Measurements from ENCODE around the gene CHST3.

The CHST3 gene

DNA sequence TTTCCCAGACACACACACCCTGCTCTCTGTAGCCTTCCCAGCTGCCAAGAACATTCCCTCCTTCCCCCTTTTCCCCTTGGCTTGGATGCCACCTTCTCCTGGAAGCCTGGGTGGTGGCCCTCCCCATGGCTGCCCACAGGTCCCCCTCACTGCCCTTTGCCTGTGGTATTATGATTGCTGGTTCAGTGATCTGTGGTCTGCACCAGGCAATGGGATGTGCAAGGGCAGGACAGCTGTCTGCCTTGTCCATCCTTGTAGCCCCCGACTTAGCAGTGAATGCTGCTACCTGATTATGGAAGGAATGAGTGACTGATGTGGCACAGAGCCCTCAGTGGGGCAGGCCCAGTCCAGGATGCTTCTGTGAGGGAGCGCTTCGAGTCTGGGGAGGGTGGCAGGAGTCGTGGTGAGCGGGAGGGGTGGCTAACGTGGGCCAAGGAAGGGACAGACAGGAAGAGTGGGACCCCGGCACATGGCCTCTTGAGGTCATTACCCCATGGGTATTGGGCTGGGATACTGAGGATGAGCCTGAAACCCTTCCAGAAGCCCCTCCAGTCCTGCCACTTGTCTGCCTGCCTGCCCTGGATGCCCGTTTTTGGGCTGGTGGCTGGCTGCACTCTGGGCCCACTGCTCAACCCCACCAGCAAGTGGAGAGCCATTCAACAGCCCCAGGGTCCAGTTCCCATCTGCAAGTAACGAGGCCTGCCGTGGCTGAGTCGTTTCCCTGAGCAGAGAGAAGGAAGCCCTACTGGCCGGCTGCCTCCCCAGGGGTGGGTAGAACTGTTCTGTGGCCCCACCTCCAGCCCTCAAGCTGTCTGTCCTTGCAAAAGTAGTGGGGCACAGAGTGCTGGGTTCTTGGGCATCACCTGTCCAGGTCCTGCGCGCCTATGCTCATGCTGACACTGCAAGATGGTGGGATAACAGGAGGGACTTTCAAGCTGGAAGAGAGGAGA lies 8.8 kb downstream of the CHST3 start:
- no peak overlapping the region for H3K9ac ChIP-seq (ENCODE audit: low read depth, low read length, poor library complexity, severe bottlenecking)
- H3K4me3 ChIP-seq (ENCODE audit: low read length, poor library complexity, severe bottlenecking) = no peak overlapping the region
- no peaks in the 10 kb centered on the region for H3K36me3 ChIP-seq (ENCODE audit: insufficient read depth, low read length)
- H3K9me3 ChIP-seq (ENCODE audit: insufficient read depth, low read depth, low read length) = no peaks in the 10 kb centered on the region
- H4K20me1 ChIP-seq (ENCODE audit: insufficient read depth, low read length, poor library complexity, severe bottlenecking) = no peaks in the 10 kb centered on the region
- H3K4me1 ChIP-seq (ENCODE audit: insufficient read depth, low read length, poor library complexity, severe bottlenecking) = no peaks in the 10 kb centered on the region
- no peaks in the 10 kb centered on the region for H3K9me2 ChIP-seq (replicated peaks; ENCODE audit: low read depth, low read length)
- no peaks in the 10 kb centered on the region for H3K27me3 ChIP-seq (ENCODE audit: insufficient read depth, low read length, poor library complexity, severe bottlenecking)
- TF ChIP-seq EZH2phosphoT487 (IDR thresholded peaks at IDR 0.05; ENCODE audit: borderline replicate concordance) = no peak
- TF ChIP-seq, protein P1, sequence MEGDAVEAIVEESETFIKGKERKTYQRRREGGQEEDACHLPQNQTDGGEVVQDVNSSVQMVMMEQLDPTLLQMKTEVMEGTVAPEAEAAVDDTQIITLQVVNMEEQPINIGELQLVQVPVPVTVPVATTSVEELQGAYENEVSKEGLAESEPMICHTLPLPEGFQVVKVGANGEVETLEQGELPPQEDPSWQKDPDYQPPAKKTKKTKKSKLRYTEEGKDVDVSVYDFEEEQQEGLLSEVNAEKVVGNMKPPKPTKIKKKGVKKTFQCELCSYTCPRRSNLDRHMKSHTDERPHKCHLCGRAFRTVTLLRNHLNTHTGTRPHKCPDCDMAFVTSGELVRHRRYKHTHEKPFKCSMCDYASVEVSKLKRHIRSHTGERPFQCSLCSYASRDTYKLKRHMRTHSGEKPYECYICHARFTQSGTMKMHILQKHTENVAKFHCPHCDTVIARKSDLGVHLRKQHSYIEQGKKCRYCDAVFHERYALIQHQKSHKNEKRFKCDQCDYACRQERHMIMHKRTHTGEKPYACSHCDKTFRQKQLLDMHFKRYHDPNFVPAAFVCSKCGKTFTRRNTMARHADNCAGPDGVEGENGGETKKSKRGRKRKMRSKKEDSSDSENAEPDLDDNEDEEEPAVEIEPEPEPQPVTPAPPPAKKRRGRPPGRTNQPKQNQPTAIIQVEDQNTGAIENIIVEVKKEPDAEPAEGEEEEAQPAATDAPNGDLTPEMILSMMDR (conservative IDR thresholded peaks at IDR 0.05; ENCODE audit: low read length) = no peak
- H3K79me2 ChIP-seq (ENCODE audit: insufficient read depth, low read length) = no peaks in the 10 kb centered on the region
- no peak overlapping the region for H2AFZ ChIP-seq (ENCODE audit: low read length)
- H3K4me2 ChIP-seq (ENCODE audit: low read depth, low read length, poor library complexity, severe bottlenecking) = no peak overlapping the region
- no peaks in the 10 kb centered on the region for H3F3A ChIP-seq (ENCODE audit: low read depth)

DNA sequence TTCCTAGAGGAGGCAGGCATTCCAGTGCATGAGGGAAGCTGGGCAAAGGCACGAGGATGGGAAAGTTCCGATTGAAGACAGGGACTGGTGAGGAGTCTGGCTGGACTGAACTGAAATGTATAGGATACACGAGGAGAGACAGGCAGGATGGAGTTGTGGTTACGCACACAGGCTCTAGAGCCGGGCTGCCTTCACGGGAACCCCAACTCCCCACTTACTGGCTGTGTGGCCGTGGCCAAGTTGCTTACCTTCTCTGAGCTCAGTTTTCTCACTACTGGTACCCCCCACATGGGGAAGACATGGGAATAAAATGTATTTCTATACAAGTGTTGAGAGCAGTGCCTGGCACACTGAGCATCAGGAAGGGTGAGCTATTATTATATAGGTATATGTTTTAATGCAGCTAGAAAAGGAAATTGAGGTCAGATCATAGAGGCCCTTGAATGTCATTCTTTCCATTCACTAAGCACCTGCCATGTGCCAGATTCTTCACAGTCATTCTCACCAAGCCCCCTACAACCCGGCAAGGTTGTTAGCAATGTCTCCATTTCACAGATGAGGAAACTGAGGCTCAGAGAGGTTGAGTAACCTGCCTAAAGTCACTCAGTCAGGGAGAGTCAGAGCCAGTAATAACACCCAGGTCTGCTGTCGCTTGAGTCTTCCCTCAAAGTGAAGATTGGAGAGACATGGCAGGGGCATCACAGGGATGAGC lies 9.7 kb downstream of the CHST3 start:
- H4K20me1 ChIP-seq (ENCODE audit: insufficient read depth, low read length, poor library complexity, severe bottlenecking) = no peaks in the 10 kb centered on the region
- no peak overlapping the region for H2AFZ ChIP-seq (ENCODE audit: low read length)
- TF ChIP-seq, protein P1 (conservative IDR thresholded peaks at IDR 0.05; ENCODE audit: low read length) = no peak
- no peak for TF ChIP-seq EZH2phosphoT487 (IDR thresholded peaks at IDR 0.05; ENCODE audit: borderline replicate concordance)
- H3K9me3 ChIP-seq (ENCODE audit: insufficient read depth, low read depth, low read length) = no peaks in the 10 kb centered on the region
- no peaks in the 10 kb centered on the region for H3K9me2 ChIP-seq (replicated peaks; ENCODE audit: low read depth, low read length)
- no peaks in the 10 kb centered on the region for H3F3A ChIP-seq (ENCODE audit: low read depth)
- H3K27me3 ChIP-seq (ENCODE audit: insufficient read depth, low read length, poor library complexity, severe bottlenecking) = no peaks in the 10 kb centered on the region
- H3K4me2 ChIP-seq (ENCODE audit: low read depth, low read length, poor library complexity, severe bottlenecking) = no peak overlapping the region
- no peak overlapping the region for H3K9ac ChIP-seq (ENCODE audit: low read depth, low read length, poor library complexity, severe bottlenecking)
- no peaks in the 10 kb centered on the region for H3K79me2 ChIP-seq (ENCODE audit: insufficient read depth, low read length)
- no peaks in the 10 kb centered on the region for H3K4me1 ChIP-seq (ENCODE audit: insufficient read depth, low read length, poor library complexity, severe bottlenecking)
- no peaks in the 10 kb centered on the region for H3K36me3 ChIP-seq (ENCODE audit: insufficient read depth, low read length)
- no peak overlapping the region for H3K4me3 ChIP-seq (ENCODE audit: low read length, poor library complexity, severe bottlenecking)

DNA sequence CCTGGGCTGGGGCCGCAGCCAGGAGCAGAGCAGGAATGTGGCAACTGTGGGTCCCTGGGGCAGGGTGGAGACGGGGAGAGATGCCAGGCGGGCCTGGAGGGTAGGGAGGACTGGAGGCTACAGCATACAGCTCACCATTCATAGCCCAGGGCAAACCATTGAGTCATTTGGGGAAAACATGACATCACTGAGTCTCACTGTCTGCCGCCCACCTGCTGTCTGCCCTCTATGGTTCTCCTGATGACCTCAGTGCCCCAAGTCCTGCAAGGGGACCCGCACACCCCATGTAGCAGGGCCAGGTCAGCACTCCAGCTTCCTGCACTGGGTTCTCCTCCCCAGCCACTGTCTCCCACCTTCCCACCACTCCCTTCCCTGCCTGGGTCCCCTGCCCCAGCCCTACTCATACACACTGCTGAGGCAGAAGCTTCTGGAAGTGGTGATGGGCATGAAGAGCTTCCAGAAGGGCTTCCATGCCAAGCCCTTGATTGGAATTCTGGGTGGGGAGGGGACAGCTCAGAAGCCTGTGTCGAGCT lies 10.4 kb downstream of the CHST3 start:
- H4K20me1 ChIP-seq (ENCODE audit: insufficient read depth, low read length, poor library complexity, severe bottlenecking) = no peaks in the 10 kb centered on the region
- H3K27me3 ChIP-seq (ENCODE audit: insufficient read depth, low read length, poor library complexity, severe bottlenecking) = no peaks in the 10 kb centered on the region
- no peaks in the 10 kb centered on the region for H3K9me2 ChIP-seq (replicated peaks; ENCODE audit: low read depth, low read length)
- no peak overlapping the region for H2AFZ ChIP-seq (ENCODE audit: low read length)
- H3K4me2 ChIP-seq (ENCODE audit: low read depth, low read length, poor library complexity, severe bottlenecking) = no peak overlapping the region
- H3K4me1 ChIP-seq (ENCODE audit: insufficient read depth, low read length, poor library complexity, severe bottlenecking) = no peaks in the 10 kb centered on the region
- H3K4me3 ChIP-seq (ENCODE audit: low read length, poor library complexity, severe bottlenecking) = no peak overlapping the region
- H3F3A ChIP-seq (ENCODE audit: low read depth) = no peaks in the 10 kb centered on the region
- no peaks in the 10 kb centered on the region for H3K79me2 ChIP-seq (ENCODE audit: insufficient read depth, low read length)
- H3K36me3 ChIP-seq (ENCODE audit: insufficient read depth, low read length) = no peaks in the 10 kb centered on the region
- H3K9ac ChIP-seq (ENCODE audit: low read depth, low read length, poor library complexity, severe bottlenecking) = no peak overlapping the region
- no peaks in the 10 kb centered on the region for H3K9me3 ChIP-seq (ENCODE audit: insufficient read depth, low read depth, low read length)
- TF ChIP-seq, protein P1 (conservative IDR thresholded peaks at IDR 0.05; ENCODE audit: low read length) = no peak
- no peak for TF ChIP-seq EZH2phosphoT487 (IDR thresholded peaks at IDR 0.05; ENCODE audit: borderline replicate concordance)
